ENCODE data around the gene RETREG2. TPM values are rescaled to one million over a fixed set of nuclear protein-coding genes. Genes with fewer than 3 reads are reported as not detected.

The RETREG2 gene
- total RNA-seq, 1 experiment from 2014 or later, result 46.7 TPM

- H3K4me3 Mint-ChIP-seq, result no peak overlapping the region
- H3K9me3 Mint-ChIP-seq, result no peaks in the 10 kb centered on the region
- Histone ChIP-seq H3K27me3 (ENCODE audit: insufficient read depth, low read length) (no peaks in the 10 kb centered on the region; the same call in 1 of the 2 replicates), H3K23ac (ENCODE audit: insufficient read length, low read depth, low read length) (no peak overlapping the region), H2AK5ac (ENCODE audit: insufficient read length, low read length) (no peak overlapping the region), H3K23me2 (ENCODE audit: insufficient read length, low read depth, low read length, poor library complexity, severe bottlenecking) (peaks cover 5% of the 10 kb centered on the region), H2BK120ac (ENCODE audit: low read depth, low read length, poor library complexity, severe bottlenecking) (no peak overlapping the region), H3K4ac (ENCODE audit: low read depth, low read length) (no peak overlapping the region), H3K4me2 (ENCODE audit: insufficient read depth, insufficient read length, low read length) (no peak overlapping the region), H3K18ac (ENCODE audit: insufficient read length, low read depth, low read length) (no peak overlapping the region), H2BK12ac (ENCODE audit: insufficient read length, low read depth, low read length) (no peak overlapping the region), H4K91ac (ENCODE audit: insufficient read length, low read depth, low read length) (no peak overlapping the region), H3K56ac (ENCODE audit: insufficient read length, low read depth, low read length) (no peak overlapping the region), H3K9ac (ENCODE audit: extremely low read depth, insufficient read length, low read length) (no peak overlapping the region), H2BK15ac (ENCODE audit: low read depth, low read length) (no peak overlapping the region), H3K4me1 (ENCODE audit: insufficient read depth, low read length) (no peaks in the 10 kb centered on the region), H4K8ac (replicated peaks; ENCODE audit: insufficient read length, low read depth, low read length) (no peak overlapping the region), H2BK20ac (ENCODE audit: low read depth, low read length, poor library complexity, severe bottlenecking) (no peak overlapping the region), H2AFZ (ENCODE audit: low read length) (no peak overlapping the region), H3K79me1 (ENCODE audit: insufficient read depth, low read depth, low read length, poor library complexity, severe bottlenecking) (no peaks in the 10 kb centered on the region), H4K20me1 (ENCODE audit: control insufficient read depth, insufficient read depth, insufficient read length) (no peaks in the 10 kb centered on the region), H3K9me3 (ENCODE audit: control insufficient read depth, low read depth, low read length) (no peaks in the 10 kb centered on the region), H2BK5ac (ENCODE audit: insufficient read length, low read length) (no peak overlapping the region), H3K79me2 (ENCODE audit: insufficient read depth, low read length) (no peaks in the 10 kb centered on the region), H3K14ac (ENCODE audit: insufficient read depth, low read length) (no peak overlapping the region), H4K5ac (ENCODE audit: insufficient read length, low read depth, low read length) (no peak overlapping the region), H3K27ac (ENCODE audit: insufficient read length, low read depth, low read length) (no peak overlapping the region), H3T11ph (ENCODE audit: low read length) (no peak overlapping the region)
- H3K36me3 Mint-ChIP-seq (ENCODE audit: insufficient read depth in 1 of 3, low read depth in 3 of 3), result no peaks in the 10 kb centered on the region
- no peak for DNase-seq
- no peak overlapping the region for H3K27ac Mint-ChIP-seq
- peaks cover 12 to 13% of the 10 kb centered on the region in 2 experiments for H3K4me1 Mint-ChIP-seq
- TF ChIP-seq, protein P1, sequence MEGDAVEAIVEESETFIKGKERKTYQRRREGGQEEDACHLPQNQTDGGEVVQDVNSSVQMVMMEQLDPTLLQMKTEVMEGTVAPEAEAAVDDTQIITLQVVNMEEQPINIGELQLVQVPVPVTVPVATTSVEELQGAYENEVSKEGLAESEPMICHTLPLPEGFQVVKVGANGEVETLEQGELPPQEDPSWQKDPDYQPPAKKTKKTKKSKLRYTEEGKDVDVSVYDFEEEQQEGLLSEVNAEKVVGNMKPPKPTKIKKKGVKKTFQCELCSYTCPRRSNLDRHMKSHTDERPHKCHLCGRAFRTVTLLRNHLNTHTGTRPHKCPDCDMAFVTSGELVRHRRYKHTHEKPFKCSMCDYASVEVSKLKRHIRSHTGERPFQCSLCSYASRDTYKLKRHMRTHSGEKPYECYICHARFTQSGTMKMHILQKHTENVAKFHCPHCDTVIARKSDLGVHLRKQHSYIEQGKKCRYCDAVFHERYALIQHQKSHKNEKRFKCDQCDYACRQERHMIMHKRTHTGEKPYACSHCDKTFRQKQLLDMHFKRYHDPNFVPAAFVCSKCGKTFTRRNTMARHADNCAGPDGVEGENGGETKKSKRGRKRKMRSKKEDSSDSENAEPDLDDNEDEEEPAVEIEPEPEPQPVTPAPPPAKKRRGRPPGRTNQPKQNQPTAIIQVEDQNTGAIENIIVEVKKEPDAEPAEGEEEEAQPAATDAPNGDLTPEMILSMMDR (conservative IDR thresholded peaks at IDR 0.05), result no peak
- WGBS (ENCODE audit: extremely low coverage, insufficient read length, low lambda C conversion rate), result no CpG with 5 or more reads among the region's 6 CpGs
- peaks cover 18% of the 10 kb centered on the region for H3K27me3 Mint-ChIP-seq (ENCODE audit: low read depth)
Measured at GRCh38 chr2:219163156-219163555, 14.9 kb upstream of the RETREG2 start.
